Thoracic aorta (tissue), 2 donors: ENCODE measurements around the gene LYZL6. TPM values are rescaled to one million over a fixed set of nuclear protein-coding genes. Genes with fewer than 3 reads are reported as not detected.
A peak's percentile ranks its signal among the peaks of the same experiment; 100 is the strongest.
"Not testable (repeated sequence)": the region's sequence is repeated elsewhere in the genome, so short reads cannot be mapped to it uniquely, and the experiment has no call there.

ENCODE experiments used
- ATAC-seq: fragments of 150-250 bp; one replicate; pipeline ENCODE4 v1.8.0; 2017; ENCODE audit warnings: low read depth; ENCODE audit not compliant: insufficient number of reproducible peaks, low FRiP score
- DNase-seq: peaks from one replicate; pipeline ENCODE4 v3.0.0-alpha.2; 2020; ENCODE audit warnings: low spot score
- H3K27ac ChIP-seq, 2 donors: fragments of 200-600 bp; sonication (generic); 1 replicate in 1 of 2; 2 replicates in 1 of 2; pipeline ENCODE4 v1.5.1; 2016; ENCODE audit warnings: mild to moderate bottlenecking in 2 of 2, moderate library complexity in 2 of 2
- H3K27me3 ChIP-seq: fragments of 200-600 bp; sonication (generic); replicated peaks from 2 replicates; pipeline ENCODE4 v1.6.0; 2016; ENCODE audit warnings: mild to moderate bottlenecking; ENCODE audit not compliant: insufficient read depth
- H3K36me3 ChIP-seq: fragments of 200-600 bp; sonication (generic); one replicate; pipeline ENCODE4 v1.5.1; 2016
- H3K4me1 ChIP-seq, 2 donors: fragments of 200-600 bp; sonication (generic); 1 replicate in 1 of 2; 2 replicates in 1 of 2; pipeline versions ENCODE4 v1.5.1 to v1.6.0; 2016; ENCODE audit warnings: low read depth in 2 of 2, mild to moderate bottlenecking in 1 of 2; ENCODE audit not compliant: control insufficient read depth in 1 of 2
- H3K4me3 ChIP-seq: fragments of 200-600 bp; sonication (generic); 2 replicates; pipeline ENCODE4 v1.5.1; 2016; ENCODE audit warnings: mild to moderate bottlenecking
- H3K9me3 ChIP-seq: fragments of 200-600 bp; sonication (generic); 2 replicates; pipeline ENCODE4 v1.5.1; 2016
- CTCF ChIP-seq: fragments of 200-600 bp; sonication (generic); IDR thresholded peaks from one replicate; pipeline ENCODE4 v1.5.1; 2019; ENCODE audit warnings: antibody characterized with exemption
- total RNA-seq, 2 donors: library from RNA; depleted of rRNA; stranded (reverse); fragments of >200 nt; gene quantifications; one replicate each; pipeline versions ENCODE4 v1.1.0 to v1.2.3, GENCODE V29; 2016

Gene LYZL6
- total RNA-seq, 2 donors from 2014 or later: not detected

- no peak for TF ChIP-seq CTCF
- H3K4me3 ChIP-seq: no peak overlapping the region
- no peaks in the 10 kb centered on the region for H3K4me1 ChIP-seq
- no peaks in the 10 kb centered on the region for H3K9me3 ChIP-seq
- no peak for DNase-seq
- ATAC-seq: no peak
- no peak overlapping the region for H3K27ac ChIP-seq
- no peaks in the 10 kb centered on the region for H3K36me3 ChIP-seq
- no peaks in the 10 kb centered on the region for H3K27me3 ChIP-seq
Measured at GRCh38 chr17:35948092-35948491, 4.6 kb upstream of the LYZL6 start.

- Histone ChIP-seq H3K27me3 (no peaks in the 10 kb centered on the region), H3K4me3 (no peak overlapping the region), H3K9me3 (no peaks in the 10 kb centered on the region), H3K4me1 (no peaks in the 10 kb centered on the region), H3K27ac (no peak overlapping the region), H3K36me3 (no peaks in the 10 kb centered on the region)
- DNase-seq (no peak), ATAC-seq (no peak)
- peak; percentile 54 for TF ChIP-seq CTCF
Measured at GRCh38 chr17:35947156-35947585, 3.7 kb upstream of the LYZL6 start.

GRCh38 chr17:35944151-35944550, 638 bp upstream of the LYZL6 start:
- no peak overlapping the region for H3K4me3 ChIP-seq
- no peak for TF ChIP-seq CTCF
- no peaks in the 10 kb centered on the region for H3K9me3 ChIP-seq
- no peak overlapping the region for H3K27ac ChIP-seq
- DNase-seq (no peak), ATAC-seq (no peak)
- H3K4me1 ChIP-seq: no peaks in the 10 kb centered on the region
- H3K27me3 ChIP-seq: no peaks in the 10 kb centered on the region
- H3K36me3 ChIP-seq: no peaks in the 10 kb centered on the region

- no peak for ATAC-seq
- TF ChIP-seq CTCF: no peak
- H3K4me1 ChIP-seq: no peaks in the 10 kb centered on the region
- DNase-seq: no peak
- no peak overlapping the region for H3K4me3 ChIP-seq
- H3K27ac ChIP-seq: no peak overlapping the region
- no peaks in the 10 kb centered on the region for H3K36me3 ChIP-seq
- no peaks in the 10 kb centered on the region for H3K9me3 ChIP-seq
- H3K27me3 ChIP-seq: no peaks in the 10 kb centered on the region
Measured at GRCh38 chr17:35942588-35943186, 826 bp downstream of the LYZL6 start.

GRCh38 chr17:35938492-35938891, 5.0 kb downstream of the LYZL6 start:
- H3K36me3 ChIP-seq, ATAC-seq, H3K9me3 ChIP-seq, H3K4me3 ChIP-seq, H3K27ac ChIP-seq, H3K27me3 ChIP-seq, H3K4me1 ChIP-seq, DNase-seq: not testable (repeated sequence)

- Histone ChIP-seq H3K27ac (no peak overlapping the region), H3K4me1 (peaks cover 0 to 16% of the 10 kb centered on the region in 2 donors), H3K27me3 (no peaks in the 10 kb centered on the region), H3K36me3 (no peaks in the 10 kb centered on the region), H3K4me3 (no peak overlapping the region), H3K9me3 (no peaks in the 10 kb centered on the region)
- no peak for TF ChIP-seq CTCF
- ATAC-seq (no peak), DNase-seq (no peak)
Measured at GRCh38 chr17:35936063-35936462, 7.5 kb downstream of the LYZL6 start.
